Neutrophil (primary cell): Measurements from ENCODE around the gene IKZF1.

Experiments used
- H3K27ac ChIP-seq: fragments of 200-600 bp; sonication (generic); 2 replicates; pipeline ENCODE4 v1.5.1; 2016; ENCODE audit warnings: mild to moderate bottlenecking, moderate library complexity
- H3K27me3 ChIP-seq: fragments of 200-600 bp; sonication (generic); 2 replicates; pipeline ENCODE4 v1.6.0; 2016; ENCODE audit warnings: mild to moderate bottlenecking
- H3K36me3 ChIP-seq: fragments of 200-600 bp; sonication (generic); 2 replicates; pipeline ENCODE4 v1.5.1; 2017
- H3K4me1 ChIP-seq, 2 experiments: fragments of 200-600 bp in 1 of 2; sonication (generic) in 1 of 2; 1 replicate in 1 of 2; 2 replicates in 1 of 2; pipeline versions ENCODE4 v1.5.1 to v1.6.1; 2013 to 2016; ENCODE audit warnings: low read depth in 1 of 2, low read length in 1 of 2, mild to moderate bottlenecking in 1 of 2, moderate library complexity in 1 of 2; ENCODE audit not compliant: control insufficient read depth in 1 of 2, insufficient read depth in 1 of 2
- H3K4me3 ChIP-seq, 2 experiments: fragments of 200-600 bp in 1 of 2; sonication (generic) in 1 of 2; 1 replicate in 1 of 2; 2 replicates in 1 of 2; pipeline ENCODE4 v1.5.1; 2013 to 2016; ENCODE audit warnings: low read depth in 1 of 2, low read length in 1 of 2, mild to moderate bottlenecking in 1 of 2, moderate library complexity in 1 of 2
- H3K9me3 ChIP-seq: fragments of 200-600 bp; sonication (generic); 2 replicates; pipeline ENCODE4 v1.5.1; 2016
- TF ChIP-seq, protein P1 (sequence below): fragments of 200-600 bp; sonication (generic); IDR thresholded peaks from 2 replicates; pipeline ENCODE4 v1.5.1; 2016; ENCODE audit warnings: antibody characterized with exemption

IKZF1 gene

GRCh38 chr7:50356945-50357268 is 52.4 kb downstream of the IKZF1 start:
- TF ChIP-seq, protein P1, sequence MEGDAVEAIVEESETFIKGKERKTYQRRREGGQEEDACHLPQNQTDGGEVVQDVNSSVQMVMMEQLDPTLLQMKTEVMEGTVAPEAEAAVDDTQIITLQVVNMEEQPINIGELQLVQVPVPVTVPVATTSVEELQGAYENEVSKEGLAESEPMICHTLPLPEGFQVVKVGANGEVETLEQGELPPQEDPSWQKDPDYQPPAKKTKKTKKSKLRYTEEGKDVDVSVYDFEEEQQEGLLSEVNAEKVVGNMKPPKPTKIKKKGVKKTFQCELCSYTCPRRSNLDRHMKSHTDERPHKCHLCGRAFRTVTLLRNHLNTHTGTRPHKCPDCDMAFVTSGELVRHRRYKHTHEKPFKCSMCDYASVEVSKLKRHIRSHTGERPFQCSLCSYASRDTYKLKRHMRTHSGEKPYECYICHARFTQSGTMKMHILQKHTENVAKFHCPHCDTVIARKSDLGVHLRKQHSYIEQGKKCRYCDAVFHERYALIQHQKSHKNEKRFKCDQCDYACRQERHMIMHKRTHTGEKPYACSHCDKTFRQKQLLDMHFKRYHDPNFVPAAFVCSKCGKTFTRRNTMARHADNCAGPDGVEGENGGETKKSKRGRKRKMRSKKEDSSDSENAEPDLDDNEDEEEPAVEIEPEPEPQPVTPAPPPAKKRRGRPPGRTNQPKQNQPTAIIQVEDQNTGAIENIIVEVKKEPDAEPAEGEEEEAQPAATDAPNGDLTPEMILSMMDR = no peak
- Histone ChIP-seq H3K4me1 (peaks cover 94 to 97% of the 10 kb centered on the region in 2 experiments), H3K27me3 (no peaks in the 10 kb centered on the region), H3K36me3 (peaks cover 38% of the 10 kb centered on the region), H3K9me3 (no peaks in the 10 kb centered on the region), H3K4me3 (peak overlapping the region; percentile 49 to 52), H3K27ac (peak overlapping the region; percentile 88)

GRCh38 chr7:50357426-50357825 is 52.9 kb downstream of the IKZF1 start:
- Histone ChIP-seq H3K9me3 (no peaks in the 10 kb centered on the region), H3K36me3 (peaks cover 42% of the 10 kb centered on the region), H3K27me3 (no peaks in the 10 kb centered on the region)

GRCh38 chr7:50358041-50358705 is 53.7 kb downstream of the IKZF1 start:
- H3K36me3 ChIP-seq = peaks cover 40% of the 10 kb centered on the region
- H3K4me3 ChIP-seq = no peak overlapping the region
- peaks cover 94 to 97% of the 10 kb centered on the region in 2 experiments for H3K4me1 ChIP-seq
- H3K9me3 ChIP-seq = no peaks in the 10 kb centered on the region
- H3K27me3 ChIP-seq = no peaks in the 10 kb centered on the region
- peak overlapping the region; percentile 88 for H3K27ac ChIP-seq
- TF ChIP-seq, protein P1 = no peak

More at GRCh38 chr7:50357426-50357825, 52.9 kb downstream of the IKZF1 start:
- Histone ChIP-seq H3K27ac (peak overlapping the region; percentile 88), H3K4me1 (peaks cover 94 to 97% of the 10 kb centered on the region in 2 experiments), H3K4me3 (no peak overlapping the region)
- TF ChIP-seq, protein P1 = no peak

- no peaks in the 10 kb centered on the region for H3K9me3 ChIP-seq
- TF ChIP-seq, protein P1 = no peak
- peaks cover 95 to 96% of the 10 kb centered on the region in 2 experiments for H3K4me1 ChIP-seq
- H3K27ac ChIP-seq = peak overlapping the region; percentile 88
- H3K27me3 ChIP-seq = no peaks in the 10 kb centered on the region
- no peak overlapping the region for H3K4me3 ChIP-seq
- peaks cover 40% of the 10 kb centered on the region for H3K36me3 ChIP-seq
Observed at GRCh38 chr7:50358779-50359178, 54.3 kb downstream of the IKZF1 start.

GRCh38 chr7:50359258-50359994 is 54.9 kb downstream of the IKZF1 start:
- peaks cover 88 to 91% of the 10 kb centered on the region in 2 experiments for H3K4me1 ChIP-seq
- no peaks in the 10 kb centered on the region for H3K9me3 ChIP-seq
- no peak overlapping the region for H3K4me3 ChIP-seq
- H3K27me3 ChIP-seq = no peaks in the 10 kb centered on the region
- H3K36me3 ChIP-seq = peaks cover 34% of the 10 kb centered on the region
- H3K27ac ChIP-seq = peak overlapping the region; percentile 88
- TF ChIP-seq, protein P1 = no peak
